ENCODE results near the gene CTSZ. TPM values are rescaled to one million over a fixed set of nuclear protein-coding genes. Genes with fewer than 3 reads are reported as not detected.

Gene CTSZ
- total and polyA plus RNA-seq, 2 experiments from 2014 or later, result 0.58 to 41.4 TPM

- H2AFZ ChIP-seq, result no peak overlapping the region
- no peaks in the 10 kb centered on the region for H3K27me3 ChIP-seq (ENCODE audit: insufficient read depth)
- H4K20me1 ChIP-seq (replicated peaks; ENCODE audit: insufficient read depth), result peaks cover 4% of the 10 kb centered on the region; the same call in 1 of the 2 replicates
- no peak overlapping the region for H3K27ac ChIP-seq (ENCODE audit: low read depth)
- Mint-ChIP-seq H3K4me3 (no peak overlapping the region), H3K36me3 (ENCODE audit: low read depth) (peaks cover 75% of the 10 kb centered on the region), H3K27ac (no peak overlapping the region), H3K9me3 (no peaks in the 10 kb centered on the region), H3K4me1 (no peaks in the 10 kb centered on the region), H3K27me3 (ENCODE audit: insufficient read depth, low read depth, poor library complexity) (peaks cover 6% of the 10 kb centered on the region)
- peaks cover 4% of the 10 kb centered on the region; the same call in 1 of the 2 replicates for H3F3A ChIP-seq (replicated peaks; ENCODE audit: low read depth)
- ATAC-seq, result no peak
- H3K4me1 ChIP-seq (ENCODE audit: insufficient read depth), result no peaks in the 10 kb centered on the region
- H3K9me2 ChIP-seq (ENCODE audit: insufficient read depth), result no peaks in the 10 kb centered on the region
- DNase-seq (ENCODE audit: low spot score), result no peak
- H3K4me2 ChIP-seq, result no peak overlapping the region
- TF ChIP-seq POLR2AphosphoS5 (IDR thresholded peaks at IDR 0.05; ENCODE audit: low read depth), result no peak
- TF ChIP-seq, protein P1, sequence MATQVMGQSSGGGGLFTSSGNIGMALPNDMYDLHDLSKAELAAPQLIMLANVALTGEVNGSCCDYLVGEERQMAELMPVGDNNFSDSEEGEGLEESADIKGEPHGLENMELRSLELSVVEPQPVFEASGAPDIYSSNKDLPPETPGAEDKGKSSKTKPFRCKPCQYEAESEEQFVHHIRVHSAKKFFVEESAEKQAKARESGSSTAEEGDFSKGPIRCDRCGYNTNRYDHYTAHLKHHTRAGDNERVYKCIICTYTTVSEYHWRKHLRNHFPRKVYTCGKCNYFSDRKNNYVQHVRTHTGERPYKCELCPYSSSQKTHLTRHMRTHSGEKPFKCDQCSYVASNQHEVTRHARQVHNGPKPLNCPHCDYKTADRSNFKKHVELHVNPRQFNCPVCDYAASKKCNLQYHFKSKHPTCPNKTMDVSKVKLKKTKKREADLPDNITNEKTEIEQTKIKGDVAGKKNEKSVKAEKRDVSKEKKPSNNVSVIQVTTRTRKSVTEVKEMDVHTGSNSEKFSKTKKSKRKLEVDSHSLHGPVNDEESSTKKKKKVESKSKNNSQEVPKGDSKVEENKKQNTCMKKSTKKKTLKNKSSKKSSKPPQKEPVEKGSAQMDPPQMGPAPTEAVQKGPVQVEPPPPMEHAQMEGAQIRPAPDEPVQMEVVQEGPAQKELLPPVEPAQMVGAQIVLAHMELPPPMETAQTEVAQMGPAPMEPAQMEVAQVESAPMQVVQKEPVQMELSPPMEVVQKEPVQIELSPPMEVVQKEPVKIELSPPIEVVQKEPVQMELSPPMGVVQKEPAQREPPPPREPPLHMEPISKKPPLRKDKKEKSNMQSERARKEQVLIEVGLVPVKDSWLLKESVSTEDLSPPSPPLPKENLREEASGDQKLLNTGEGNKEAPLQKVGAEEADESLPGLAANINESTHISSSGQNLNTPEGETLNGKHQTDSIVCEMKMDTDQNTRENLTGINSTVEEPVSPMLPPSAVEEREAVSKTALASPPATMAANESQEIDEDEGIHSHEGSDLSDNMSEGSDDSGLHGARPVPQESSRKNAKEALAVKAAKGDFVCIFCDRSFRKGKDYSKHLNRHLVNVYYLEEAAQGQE (IDR thresholded peaks at IDR 0.05; ENCODE audit: unreplicated experiment), result no peak
- TF ChIP-seq CREB1 (CRISPR knock-in tag; IDR thresholded peaks at IDR 0.05; ENCODE audit: low read depth), result no peak
- no peak overlapping the region for H3K4me3 ChIP-seq
- no peaks in the 10 kb centered on the region for H3K79me2 ChIP-seq (replicated peaks; ENCODE audit: insufficient read depth)
- peaks cover 53% of the 10 kb centered on the region for H3K36me3 ChIP-seq (ENCODE audit: insufficient read depth)
Observed at GRCh38 chr20:58994390-58995159, 12.5 kb downstream of the CTSZ start.

DNA sequence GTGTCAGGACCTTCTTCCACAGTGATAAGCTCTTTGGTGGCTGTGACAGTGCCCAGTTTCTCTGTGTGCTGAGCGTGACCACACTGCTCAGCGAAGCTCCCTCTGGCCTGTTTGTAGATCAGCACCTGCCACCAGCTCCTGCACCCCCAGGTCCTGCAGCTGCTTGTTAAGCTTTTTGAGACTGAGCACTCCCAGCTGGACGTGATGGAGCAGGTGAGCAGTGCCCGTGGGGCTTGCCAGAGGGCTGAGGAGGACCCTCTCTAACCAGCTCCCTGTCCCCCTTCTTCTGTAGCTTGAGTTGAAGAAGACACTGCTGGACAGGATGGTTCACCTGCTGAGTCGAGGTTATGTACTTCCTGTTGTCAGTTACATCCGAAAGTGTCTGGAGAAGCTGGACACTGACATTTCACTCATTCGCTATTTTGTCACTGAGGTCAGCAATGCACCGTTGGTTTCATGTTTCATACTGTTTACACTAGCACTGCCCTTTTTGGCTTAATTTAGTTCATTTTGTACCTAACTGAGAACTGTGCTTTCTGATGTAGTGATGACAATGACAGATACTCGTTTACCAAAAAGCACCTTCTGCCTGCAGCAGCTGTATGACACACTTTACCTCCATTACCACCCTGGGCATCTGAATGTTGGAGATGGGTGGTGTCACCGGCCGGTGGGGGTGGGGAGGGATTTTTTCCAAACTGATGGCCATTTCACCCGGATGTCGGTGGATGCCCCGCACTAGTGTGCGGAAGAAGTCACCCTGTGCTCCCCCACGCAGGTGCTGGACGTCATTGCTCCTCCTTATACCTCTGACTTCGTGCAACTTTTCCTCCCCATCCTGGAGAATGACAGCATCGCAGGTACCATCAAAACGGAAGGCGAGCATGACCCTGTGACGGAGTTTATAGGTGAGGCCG lies 13.5 kb downstream of the CTSZ start:
- Histone ChIP-seq H3K4me2 (no peak overlapping the region), H4K20me1 (replicated peaks; ENCODE audit: insufficient read depth) (peaks cover 4% of the 10 kb centered on the region; the same call in 1 of the 2 replicates), H3K27me3 (ENCODE audit: insufficient read depth) (no peaks in the 10 kb centered on the region), H3K4me3 (no peak overlapping the region), H3F3A (replicated peaks; ENCODE audit: low read depth) (peaks cover 4% of the 10 kb centered on the region; the same call in 1 of the 2 replicates), H3K9me2 (ENCODE audit: insufficient read depth) (no peaks in the 10 kb centered on the region), H3K36me3 (ENCODE audit: insufficient read depth) (peaks cover 53% of the 10 kb centered on the region), H3K4me1 (ENCODE audit: insufficient read depth) (no peaks in the 10 kb centered on the region), H3K79me2 (replicated peaks; ENCODE audit: insufficient read depth) (no peaks in the 10 kb centered on the region), H3K27ac (ENCODE audit: low read depth) (no peak overlapping the region), H2AFZ (no peak overlapping the region)
- no peak overlapping the region for H3K4me3 Mint-ChIP-seq
- H3K36me3 Mint-ChIP-seq (ENCODE audit: low read depth), result peaks cover 83% of the 10 kb centered on the region
- peaks cover 6% of the 10 kb centered on the region for H3K27me3 Mint-ChIP-seq (ENCODE audit: insufficient read depth, low read depth, poor library complexity)
- no peaks in the 10 kb centered on the region for H3K4me1 Mint-ChIP-seq
- no peaks in the 10 kb centered on the region for H3K9me3 Mint-ChIP-seq
- no peak overlapping the region for H3K27ac Mint-ChIP-seq
- no peak for DNase-seq (ENCODE audit: low spot score)
- ATAC-seq, result no peak
- TF ChIP-seq EZH2phosphoT487 (IDR thresholded peaks at IDR 0.05; ENCODE audit: unreplicated experiment) (no peak), NANOG (IDR thresholded peaks at IDR 0.05; ENCODE audit: borderline replicate concordance) (no peak), ZNF462 (CRISPR knock-in tag; IDR thresholded peaks at IDR 0.05) (no peak), EZH2 (IDR thresholded peaks at IDR 0.05; ENCODE audit: low read depth, unreplicated experiment) (no peak)
- TF ChIP-seq, protein P2, sequence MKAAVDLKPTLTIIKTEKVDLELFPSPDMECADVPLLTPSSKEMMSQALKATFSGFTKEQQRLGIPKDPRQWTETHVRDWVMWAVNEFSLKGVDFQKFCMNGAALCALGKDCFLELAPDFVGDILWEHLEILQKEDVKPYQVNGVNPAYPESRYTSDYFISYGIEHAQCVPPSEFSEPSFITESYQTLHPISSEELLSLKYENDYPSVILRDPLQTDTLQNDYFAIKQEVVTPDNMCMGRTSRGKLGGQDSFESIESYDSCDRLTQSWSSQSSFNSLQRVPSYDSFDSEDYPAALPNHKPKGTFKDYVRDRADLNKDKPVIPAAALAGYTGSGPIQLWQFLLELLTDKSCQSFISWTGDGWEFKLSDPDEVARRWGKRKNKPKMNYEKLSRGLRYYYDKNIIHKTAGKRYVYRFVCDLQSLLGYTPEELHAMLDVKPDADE (IDR thresholded peaks at IDR 0.05), result no peak
